ENCODE data around the gene GOLGA1. TPM values are rescaled to one million over a fixed set of nuclear protein-coding genes. Genes with fewer than 3 reads are reported as not detected.
A peak's percentile ranks its signal among the peaks of the same experiment; 100 is the strongest.

Gene GOLGA1
- total and polyA plus RNA-seq, 2 of the 13 experiments (the other 11 are each of a cell fraction or from before 2014, with no cell fraction given) = 12.7 to 15.9 TPM

DNA sequence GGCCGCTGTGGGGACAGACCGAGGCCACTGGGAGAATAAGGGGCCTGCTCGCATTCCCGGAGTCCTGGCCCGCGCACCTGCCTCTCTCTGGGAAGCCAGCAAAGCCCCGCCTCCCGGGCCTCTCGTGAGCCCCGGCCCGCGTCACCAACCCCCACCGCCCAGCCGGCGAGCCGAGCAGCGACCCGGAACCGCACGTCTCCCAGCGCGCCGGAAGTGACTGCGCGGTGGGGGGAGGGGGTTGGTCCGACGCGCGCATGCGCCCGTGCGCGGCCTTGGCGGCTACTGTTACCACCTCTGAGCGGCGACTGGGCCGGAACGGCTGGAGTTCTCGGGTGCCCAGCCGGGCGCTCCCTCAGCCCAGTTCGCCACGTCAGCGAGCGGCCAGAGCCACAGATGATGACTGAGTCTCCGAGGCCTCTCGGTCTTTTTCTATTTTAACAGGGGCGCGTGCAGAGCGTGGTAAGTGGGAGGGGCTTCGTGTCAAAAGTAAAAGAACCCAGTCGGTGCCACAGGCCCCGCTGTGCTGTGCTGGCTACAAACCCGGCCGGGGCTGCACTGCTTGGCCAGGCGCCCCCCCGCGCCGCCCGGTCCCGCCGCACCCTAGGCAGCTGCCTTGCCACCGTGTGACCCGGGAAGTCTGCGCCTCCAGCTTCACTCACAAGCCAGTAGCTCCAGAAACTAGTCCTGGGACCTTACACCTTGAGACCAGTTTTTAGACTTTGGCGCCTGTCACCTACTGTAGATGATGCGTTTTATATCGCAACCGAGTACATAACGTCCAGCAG, at the start of gene GOLGA1 (continued):
- TF ChIP-seq HNRNPUL1 (IDR thresholded peaks at IDR 0.05; ENCODE audit: low read depth, low read length) (peak; percentile 58; the same call in 1 of the 2 replicates), YEATS4 (CRISPR knock-in tag; IDR thresholded peaks at IDR 0.05; ENCODE audit: borderline replicate concordance) (peak; percentile 92), GLI4 (CRISPR knock-in tag; IDR thresholded peaks at IDR 0.05; ENCODE audit: borderline replicate concordance) (0 out of 2 replicates have a peak, but pooled peaks have one; percentile 48), ZNF207 (IDR thresholded peaks at IDR 0.05; ENCODE audit: borderline replicate concordance) (no peak), SMC3 (IDR thresholded peaks at IDR 0.05; ENCODE audit: low read length) (no peak), ISL2 (CRISPR knock-in tag; IDR thresholded peaks at IDR 0.05) (peak; percentile 17; the same call in 1 of the 2 replicates), U2AF1 (optimal IDR thresholded peaks at IDR 0.05; ENCODE audit: low read depth, low read length) (peak; percentile 78), ZNF788 (CRISPR knock-in tag; IDR thresholded peaks at IDR 0.05; ENCODE audit: borderline replicate concordance) (peak; percentile 96; the same call in 1 of the 2 replicates), SP2 (CRISPR knock-in tag; IDR thresholded peaks at IDR 0.05) (peak; percentile 72), ZNF30 (CRISPR knock-in tag; IDR thresholded peaks at IDR 0.05) (no peak), NFRKB (IDR thresholded peaks at IDR 0.05) (no peak), ZBTB25 (CRISPR knock-in tag; IDR thresholded peaks at IDR 0.05) (peak; percentile 76; the same call in 1 of the 2 replicates), NFE2 (CRISPR knock-in tag; IDR thresholded peaks at IDR 0.05) (no peak), ZNF460 (CRISPR knock-in tag; IDR thresholded peaks at IDR 0.05; ENCODE audit: borderline replicate concordance) (no peak; the same call in 1 of the 2 replicates), PITX1 (CRISPR knock-in tag; IDR thresholded peaks at IDR 0.05) (no peak; the same call in 1 of the 2 replicates), ZNF839 (CRISPR knock-in tag; IDR thresholded peaks at IDR 0.05; ENCODE audit: borderline replicate concordance) (peak; percentile 30; the same call in 1 of the 2 replicates), ZNF354B (CRISPR knock-in tag; IDR thresholded peaks at IDR 0.05) (no peak), TOE1 (CRISPR knock-in tag; IDR thresholded peaks at IDR 0.05) (peak; percentile 59; the same call in 1 of the 2 replicates), HNRNPK (IDR thresholded peaks at IDR 0.05; ENCODE audit: low read depth, low read length, poor library complexity, severe bottlenecking) (peak; percentile 84), RBFOX2 (IDR thresholded peaks at IDR 0.05; ENCODE audit: low read depth, low read length) (peak; percentile 96), KAT2B (IDR thresholded peaks at IDR 0.05; ENCODE audit: borderline replicate concordance, low read depth, low read length) (no peak), KLF6 (CRISPR knock-in tag; IDR thresholded peaks at IDR 0.05) (peak; percentile 57; the same call in 1 of the 2 replicates), FOSL2 (CRISPR knock-in tag; IDR thresholded peaks at IDR 0.05) (peak; percentile 44; the same call in 1 of the 2 replicates), ZNF432 (CRISPR knock-in tag; IDR thresholded peaks at IDR 0.05; ENCODE audit: borderline replicate concordance) (no peak), ATF7-NPFF (CRISPR knock-in tag; IDR thresholded peaks at IDR 0.05; ENCODE audit: low read depth) (peak; percentile 83; the same call in 1 of the 2 replicates), ZNF589 (CRISPR knock-in tag; conservative IDR thresholded peaks at IDR 0.05) (0 out of 2 replicates have a peak, but pooled peaks have one; percentile 65)
- TF ChIP-seq, protein P1, sequence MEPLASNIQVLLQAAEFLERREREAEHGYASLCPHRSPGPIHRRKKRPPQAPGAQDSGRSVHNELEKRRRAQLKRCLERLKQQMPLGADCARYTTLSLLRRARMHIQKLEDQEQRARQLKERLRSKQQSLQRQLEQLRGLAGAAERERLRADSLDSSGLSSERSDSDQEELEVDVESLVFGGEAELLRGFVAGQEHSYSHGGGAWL (CRISPR knock-in tag; IDR thresholded peaks at IDR 0.05) = no peak
- TF ChIP-seq, protein P2, sequence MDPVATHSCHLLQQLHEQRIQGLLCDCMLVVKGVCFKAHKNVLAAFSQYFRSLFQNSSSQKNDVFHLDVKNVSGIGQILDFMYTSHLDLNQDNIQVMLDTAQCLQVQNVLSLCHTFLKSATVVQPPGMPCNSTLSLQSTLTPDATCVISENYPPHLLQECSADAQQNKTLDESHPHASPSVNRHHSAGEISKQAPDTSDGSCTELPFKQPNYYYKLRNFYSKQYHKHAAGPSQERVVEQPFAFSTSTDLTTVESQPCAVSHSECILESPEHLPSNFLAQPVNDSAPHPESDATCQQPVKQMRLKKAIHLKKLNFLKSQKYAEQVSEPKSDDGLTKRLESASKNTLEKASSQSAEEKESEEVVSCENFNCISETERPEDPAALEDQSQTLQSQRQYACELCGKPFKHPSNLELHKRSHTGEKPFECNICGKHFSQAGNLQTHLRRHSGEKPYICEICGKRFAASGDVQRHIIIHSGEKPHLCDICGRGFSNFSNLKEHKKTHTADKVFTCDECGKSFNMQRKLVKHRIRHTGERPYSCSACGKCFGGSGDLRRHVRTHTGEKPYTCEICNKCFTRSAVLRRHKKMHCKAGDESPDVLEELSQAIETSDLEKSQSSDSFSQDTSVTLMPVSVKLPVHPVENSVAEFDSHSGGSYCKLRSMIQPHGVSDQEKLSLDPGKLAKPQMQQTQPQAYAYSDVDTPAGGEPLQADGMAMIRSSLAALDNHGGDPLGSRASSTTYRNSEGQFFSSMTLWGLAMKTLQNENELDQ (CRISPR knock-in tag; IDR thresholded peaks at IDR 0.05; ENCODE audit: borderline replicate concordance) = no peak

All from HepG2 (cell line).